CD8-positive, alpha-beta memory T cell (primary cell): ENCODE data around the gene PPARD. TPM values are rescaled to one million over a fixed set of nuclear protein-coding genes. Genes with fewer than 3 reads are reported as not detected.
"Not testable (repeated sequence)": the region's sequence is repeated elsewhere in the genome, so short reads cannot be mapped to it uniquely, and the experiment has no call there.

Source experiments
- CTCF ChIA-PET: fragments of 350-600 bp; sonication (Branson Sonifier 250); formaldehyde crosslinking; loops from one replicate; lab custom pipeline; 2021; ENCODE audit warnings: antibody characterized with exemption; lab: Charles Lee
- POLR2A ChIA-PET: fragments of 350-600 bp; sonication (Branson Sonifier 250); formaldehyde crosslinking; loops from one replicate; lab custom pipeline; 2021; ENCODE audit warnings: antibody characterized with exemption; lab: Charles Lee
- DNase-seq, 5 donors: peaks; one replicate each; pipeline versions ENCODE4 v3.0.0 to v3.0.0-alpha.2; 2020 to 2022; ENCODE audit warnings: mixed read lengths in 1 of 5
- H3K27ac ChIP-seq: one replicate; pipeline ENCODE4 v1.7.0; 2013; ENCODE audit warnings: low read depth, mild to moderate bottlenecking, low read length, moderate library complexity
- H3K27me3 ChIP-seq: 2 replicates; pipeline ENCODE4 v1.7.0; 2013; ENCODE audit warnings: low read length, mild to moderate bottlenecking; ENCODE audit not compliant: insufficient read depth, poor library complexity, severe bottlenecking
- H3K36me3 ChIP-seq: 2 replicates; pipeline ENCODE4 v1.7.0; 2013; ENCODE audit warnings: mild to moderate bottlenecking, low read length, moderate library complexity; ENCODE audit not compliant: insufficient read depth
- H3K4me1 ChIP-seq: 2 replicates; pipeline ENCODE4 v1.7.0; 2013; ENCODE audit warnings: mild to moderate bottlenecking, low read length, moderate library complexity; ENCODE audit not compliant: insufficient read depth
- H3K4me3 ChIP-seq: 2 replicates; pipeline ENCODE4 v1.7.0; 2013; ENCODE audit warnings: mild to moderate bottlenecking, low read length
- H3K9me3 ChIP-seq: 2 replicates; pipeline ENCODE4 v1.7.0; 2013; ENCODE audit warnings: mild to moderate bottlenecking, low read length
- H3K27ac Mint-ChIP-seq, 8 donors: one replicate each; pipeline ENCODE4 v1.8.0; 2020 to 2021; ENCODE audit warnings: mixed read lengths in 8 of 8, mild to moderate bottlenecking in 6 of 8, inconsistent platforms in 3 of 8, moderate library complexity in 3 of 8
- H3K27me3 Mint-ChIP-seq, 2 donors: one replicate each; pipeline ENCODE4 v1.8.0; 2020 to 2021; ENCODE audit warnings: mixed read lengths in 2 of 2, mild to moderate bottlenecking in 1 of 2, moderate library complexity in 1 of 2
- H3K36me3 Mint-ChIP-seq, 3 donors: one replicate each; pipeline ENCODE4 v1.8.0; 2020 to 2021; ENCODE audit warnings: mixed read lengths in 3 of 3, inconsistent platforms in 1 of 3, mild to moderate bottlenecking in 1 of 3
- H3K4me1 Mint-ChIP-seq, 3 donors: one replicate each; pipeline ENCODE4 v1.8.0; 2020 to 2021; ENCODE audit warnings: mixed read lengths in 3 of 3, inconsistent platforms in 1 of 3, mild to moderate bottlenecking in 1 of 3
- H3K4me3 Mint-ChIP-seq, 7 donors: one replicate each; pipeline ENCODE4 v1.8.0; 2020 to 2021; ENCODE audit warnings: mixed read lengths in 7 of 7, mild to moderate bottlenecking in 6 of 7, moderate library complexity in 4 of 7, inconsistent platforms in 2 of 7
- H3K9me3 Mint-ChIP-seq, 5 donors: one replicate each; pipeline ENCODE4 v1.8.0; 2020 to 2022; ENCODE audit warnings: mixed read lengths in 5 of 5, mild to moderate bottlenecking in 3 of 5, moderate library complexity in 2 of 5, inconsistent platforms in 1 of 5
- polyA plus RNA-seq: library from polyadenylated mRNA; unstranded; fragments of 300-500 nt; fragmentation: Illumina TruSeq; gene quantifications from one replicate; pipeline ENCODE4 v1.2.3, GENCODE V29; 2021
- total RNA-seq, 2 experiments: library from RNA; stranded (reverse); gene quantifications; one replicate each; pipeline ENCODE4 v1.2.3, GENCODE V29; 2021

PPARD gene
- total and polyA plus RNA-seq, 3 experiments from 2014 or later: 7.7 to 16.2 (median 14.8) TPM

DNA sequence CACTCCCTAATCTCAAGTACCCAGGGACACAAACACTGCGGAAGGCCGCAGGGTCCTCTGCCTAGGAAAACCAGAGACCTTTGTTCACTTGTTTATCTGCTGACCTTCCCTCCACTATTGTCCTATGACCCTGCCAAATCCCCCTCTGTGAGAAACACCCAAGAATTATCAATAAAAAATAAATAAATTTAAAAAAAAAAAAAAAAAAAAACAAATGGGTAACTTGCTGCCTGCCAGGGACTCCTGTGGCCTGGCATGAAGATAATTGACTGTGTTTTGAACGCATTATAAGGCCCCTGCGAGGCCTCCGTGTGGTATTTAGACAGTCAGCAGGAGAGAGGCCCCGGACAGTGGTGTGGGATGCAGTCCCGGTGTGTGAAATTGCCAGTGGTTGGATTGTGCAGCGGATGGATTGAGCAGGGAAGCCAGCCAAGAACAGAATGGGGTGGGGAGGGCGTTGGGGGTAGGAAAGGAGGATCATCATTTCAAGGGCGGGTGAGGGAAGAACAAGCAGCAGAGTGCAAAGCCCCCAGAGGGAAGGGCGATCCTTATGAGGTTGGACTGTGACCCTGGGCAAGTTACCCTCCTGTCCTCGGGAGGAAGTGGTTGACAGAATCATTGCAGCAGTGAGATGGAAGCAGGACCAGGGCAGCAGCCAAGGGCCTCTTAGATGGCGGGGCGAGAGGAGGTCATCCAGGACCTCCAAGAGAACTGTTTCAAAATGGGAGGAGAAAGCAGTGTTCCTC, 43.3 kb downstream of the PPARD start:
- Histone ChIP-seq H3K9me3 (no peaks in the 10 kb centered on the region), H3K36me3 (no peaks in the 10 kb centered on the region), H3K27ac (no peak overlapping the region), H3K4me3 (no peak overlapping the region), H3K27me3 (no peaks in the 10 kb centered on the region), H3K4me1 (peaks cover 6% of the 10 kb centered on the region)
- Mint-ChIP-seq H3K9me3 (peaks cover 0 to 4% (median 0%) of the 10 kb centered on the region in 5 donors), H3K27ac (peak overlapping the region in 2 of 8 donors; percentile 58 to 69), H3K36me3 (peaks cover 8 to 22% (median 16%) of the 10 kb centered on the region in 3 donors), H3K27me3 (no peaks in the 10 kb centered on the region), H3K4me1 (peaks cover 26 to 42% (median 37%) of the 10 kb centered on the region in 3 donors), H3K4me3 (no peak overlapping the region)
- CTCF ChIA-PET: no interaction called here
- POLR2A ChIA-PET: no interaction called here
- DNase-seq: no peak

DNA sequence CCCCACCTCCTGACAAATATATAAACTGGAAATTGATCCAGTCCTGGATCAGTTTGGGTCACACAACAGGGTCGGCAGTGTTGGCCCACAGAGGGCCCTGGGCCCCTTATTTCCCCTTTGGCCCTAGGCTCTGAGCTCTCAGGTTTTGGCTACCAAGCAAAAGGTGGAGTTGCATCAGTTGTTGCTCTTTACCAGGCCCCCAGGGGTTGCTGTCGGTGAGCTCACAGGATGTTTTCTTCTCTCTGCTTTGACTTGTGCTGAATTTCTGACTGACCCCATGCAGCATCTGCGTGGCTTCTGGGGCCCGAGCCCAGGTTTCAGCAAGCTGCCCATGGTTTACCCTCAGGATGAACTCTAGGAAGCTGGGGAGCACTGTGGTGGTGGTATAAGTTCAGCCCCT, 44.6 kb downstream of the PPARD start:
- Mint-ChIP-seq H3K9me3 (peaks cover 0 to 3% (median 0%) of the 10 kb centered on the region in 5 donors), H3K27ac (no peak overlapping the region), H3K36me3 (peaks cover 8 to 17% (median 12%) of the 10 kb centered on the region in 3 donors), H3K4me3 (no peak overlapping the region), H3K27me3 (no peaks in the 10 kb centered on the region), H3K4me1 (peaks cover 23 to 41% (median 37%) of the 10 kb centered on the region in 3 donors)
- Histone ChIP-seq H3K4me1 (peaks cover 13% of the 10 kb centered on the region), H3K36me3 (no peaks in the 10 kb centered on the region), H3K27me3 (no peaks in the 10 kb centered on the region), H3K4me3 (no peak overlapping the region), H3K9me3 (no peaks in the 10 kb centered on the region), H3K27ac (no peak overlapping the region)
- ChIA-PET POLR2A (no interaction called here), CTCF (no interaction called here)
- DNase-seq: no peak

DNA sequence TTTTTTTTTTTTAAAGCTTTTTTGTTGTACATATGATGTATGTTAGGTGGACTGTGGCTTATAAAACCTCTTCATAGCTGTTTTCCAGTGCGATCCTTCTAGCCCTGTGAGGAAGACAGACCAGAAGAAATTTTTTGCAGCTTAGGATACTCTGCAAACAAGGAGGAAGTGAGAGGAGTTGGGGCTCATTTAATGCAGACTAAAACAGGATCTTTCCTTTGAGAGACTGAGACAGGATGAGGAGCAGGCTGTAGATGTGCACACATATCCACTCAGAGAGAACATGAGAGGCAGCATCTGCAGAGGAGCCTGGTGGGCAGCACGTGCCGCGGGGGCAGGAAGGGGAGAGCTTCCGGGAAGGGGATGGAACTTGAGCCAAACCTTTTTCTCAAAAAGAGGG, 45.7 kb downstream of the PPARD start:
- ChIA-PET CTCF (no interaction called here), POLR2A (no interaction called here)
- Histone ChIP-seq H3K36me3 (no peaks in the 10 kb centered on the region), H3K27ac (no peak overlapping the region), H3K9me3 (no peaks in the 10 kb centered on the region), H3K4me3 (no peak overlapping the region), H3K4me1 (peaks cover 24% of the 10 kb centered on the region), H3K27me3 (no peaks in the 10 kb centered on the region)
- no peaks in the 10 kb centered on the region for H3K27me3 Mint-ChIP-seq
- no peak for DNase-seq
- H3K36me3 Mint-ChIP-seq: peaks cover 5 to 11% (median 9%) of the 10 kb centered on the region in 3 donors
- peak overlapping the region in 2 of 8 donors; percentile 44 to 82 for H3K27ac Mint-ChIP-seq
- no peak overlapping the region for H3K4me3 Mint-ChIP-seq
- peaks cover 0 to under 1% (median 0%) of the 10 kb centered on the region in 5 donors for H3K9me3 Mint-ChIP-seq
- peaks cover 29 to 48% (median 46%) of the 10 kb centered on the region in 3 donors for H3K4me1 Mint-ChIP-seq

DNA sequence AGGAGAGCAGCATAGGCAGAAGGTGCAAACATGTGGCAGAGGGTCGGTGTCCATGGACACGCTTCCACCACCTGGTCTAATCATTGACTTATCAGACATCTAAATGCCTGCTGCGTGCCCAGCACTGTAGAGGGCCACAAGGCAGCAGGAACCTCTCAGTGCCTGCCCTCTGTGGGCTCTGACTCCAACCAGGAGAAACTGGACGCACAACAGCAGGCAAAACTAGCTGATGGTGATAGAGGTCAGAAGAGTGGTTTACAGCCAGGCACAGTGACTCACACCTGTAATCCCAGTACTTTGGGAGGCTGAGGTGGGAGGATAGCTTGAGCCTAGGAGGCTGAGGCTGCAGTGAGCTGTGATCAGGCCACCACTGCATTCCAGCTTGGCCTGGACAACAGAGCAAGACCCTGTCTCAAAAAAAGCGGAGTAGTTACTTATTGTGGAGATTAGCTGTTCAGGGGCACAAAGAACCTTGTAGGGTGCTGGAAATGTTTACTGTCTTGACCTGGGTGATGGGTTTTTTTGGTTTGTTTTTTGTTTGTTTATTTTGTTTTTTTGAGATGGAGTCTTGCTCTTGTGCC, 46.5 kb downstream of the PPARD start:
- peaks cover 4 to 10% (median 9%) of the 10 kb centered on the region in 3 donors for H3K36me3 Mint-ChIP-seq
- DNase-seq: no peak
- no peaks in the 10 kb centered on the region for H3K27me3 Mint-ChIP-seq
- Histone ChIP-seq H3K4me1 (peaks cover 32% of the 10 kb centered on the region), H3K4me3 (no peak overlapping the region), H3K27ac (no peak overlapping the region), H3K27me3 (no peaks in the 10 kb centered on the region), H3K9me3 (no peaks in the 10 kb centered on the region), H3K36me3 (no peaks in the 10 kb centered on the region)
- H3K9me3 Mint-ChIP-seq: no peaks in the 10 kb centered on the region
- peaks cover 37 to 57% (median 54%) of the 10 kb centered on the region in 3 donors for H3K4me1 Mint-ChIP-seq
- H3K27ac Mint-ChIP-seq: peak overlapping the region in 5 of 8 donors; percentile 49 to 67 (median 55)
- CTCF ChIA-PET: no interaction called here
- POLR2A ChIA-PET: no interaction called here
- peak overlapping the region in 1 of 7 donors; percentile 79 for H3K4me3 Mint-ChIP-seq

DNA sequence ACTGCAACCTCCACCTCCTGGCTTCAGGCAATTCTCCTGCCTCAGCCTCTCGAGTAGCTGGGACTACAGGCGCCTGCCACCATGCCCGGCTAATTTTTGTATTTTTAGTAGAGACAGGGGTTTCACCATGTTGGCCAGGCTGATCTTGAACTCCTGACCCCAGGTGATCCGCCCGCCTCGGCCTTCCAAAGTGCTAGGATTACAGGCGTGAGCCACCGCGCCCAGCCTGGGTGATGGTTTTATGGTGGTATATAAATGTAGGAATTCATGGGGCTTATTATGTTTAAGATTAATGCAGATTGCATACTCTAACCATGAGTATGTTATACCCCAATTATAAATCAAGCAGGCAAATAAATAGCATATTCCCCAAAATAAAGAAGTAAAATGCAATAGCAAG, 47.0 kb downstream of the PPARD start:
- H3K36me3 ChIP-seq, H3K9me3 ChIP-seq, H3K27me3 ChIP-seq, DNase-seq, POLR2A ChIA-PET, H3K9me3 Mint-ChIP-seq, H3K27me3 Mint-ChIP-seq, H3K27ac ChIP-seq, H3K4me3 ChIP-seq: not testable (repeated sequence)
- Mint-ChIP-seq H3K27ac (peak overlapping the region in 4 of 8 donors; percentile 54 to 71 (median 61)), H3K36me3 (peaks cover 4 to 10% (median 9%) of the 10 kb centered on the region in 3 donors), H3K4me3 (peak overlapping the region in 1 of 7 donors; percentile 79), H3K4me1 (peaks cover 41 to 61% (median 60%) of the 10 kb centered on the region in 3 donors)
- CTCF ChIA-PET: interaction anchor here (0.6 to 1.2 kb wide), 3 partner anchors 18 to 46 kb away, joined by 3 to 5 read pairs (median 3); no protein-coding TSS in a partner anchor
- H3K4me1 ChIP-seq: peaks cover 37% of the 10 kb centered on the region

DNA sequence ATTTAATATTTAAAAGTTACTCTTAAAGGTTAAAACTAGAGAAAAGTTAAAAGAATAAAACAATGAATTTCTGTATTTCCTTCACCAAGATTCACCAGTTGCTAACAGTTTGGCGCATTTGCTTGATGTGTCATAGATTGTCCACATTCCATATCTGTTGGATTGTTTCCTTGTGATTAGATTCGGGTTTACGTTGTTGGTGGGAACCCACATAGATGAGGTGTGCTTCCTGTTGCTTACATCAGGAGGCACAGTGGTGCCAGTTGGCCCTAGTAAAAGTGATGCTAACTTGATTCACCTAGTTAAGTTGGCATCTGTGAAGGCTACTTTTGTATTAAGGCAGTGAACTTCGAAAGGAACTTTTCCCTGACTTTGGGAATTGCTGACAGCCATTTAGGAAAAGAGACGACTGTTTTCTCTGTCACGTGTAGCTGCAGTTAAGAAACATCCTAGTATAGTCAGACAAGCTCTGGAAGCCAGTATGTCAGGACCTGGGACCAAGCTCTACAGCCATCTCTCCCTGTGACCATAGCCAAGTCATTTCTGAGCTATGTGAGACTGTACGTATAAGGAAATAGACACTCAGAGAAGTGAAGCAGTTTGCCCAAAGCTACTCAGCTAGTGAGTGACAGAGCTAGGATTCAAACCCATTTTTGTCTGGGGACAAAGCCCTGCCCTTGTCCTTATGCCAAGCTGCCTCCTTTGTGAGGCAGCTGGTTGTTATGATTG, 49.0 kb downstream of the PPARD start:
- Histone ChIP-seq H3K9me3 (no peaks in the 10 kb centered on the region), H3K27me3 (no peaks in the 10 kb centered on the region), H3K27ac (no peak overlapping the region), H3K4me1 (peaks cover 42% of the 10 kb centered on the region), H3K4me3 (no peak overlapping the region), H3K36me3 (no peaks in the 10 kb centered on the region)
- Mint-ChIP-seq H3K4me3 (peak overlapping the region in 1 of 7 donors; percentile 32), H3K27me3 (peaks cover 0 to 1% of the 10 kb centered on the region in 2 donors), H3K27ac (peak overlapping the region; percentile 32 to 88 (median 70)), H3K9me3 (no peaks in the 10 kb centered on the region), H3K36me3 (peaks cover 0 to 8% (median 7%) of the 10 kb centered on the region in 3 donors), H3K4me1 (peaks cover 44 to 66% (median 65%) of the 10 kb centered on the region in 3 donors)
- DNase-seq: peak in 1 of 5 donors; percentile 23
- ChIA-PET POLR2A (no interaction called here), CTCF (interaction anchor here (0.6 kb wide), 1 partner anchor 92 kb away, joined by 3 read pairs; no protein-coding TSS in a partner anchor)

DNA sequence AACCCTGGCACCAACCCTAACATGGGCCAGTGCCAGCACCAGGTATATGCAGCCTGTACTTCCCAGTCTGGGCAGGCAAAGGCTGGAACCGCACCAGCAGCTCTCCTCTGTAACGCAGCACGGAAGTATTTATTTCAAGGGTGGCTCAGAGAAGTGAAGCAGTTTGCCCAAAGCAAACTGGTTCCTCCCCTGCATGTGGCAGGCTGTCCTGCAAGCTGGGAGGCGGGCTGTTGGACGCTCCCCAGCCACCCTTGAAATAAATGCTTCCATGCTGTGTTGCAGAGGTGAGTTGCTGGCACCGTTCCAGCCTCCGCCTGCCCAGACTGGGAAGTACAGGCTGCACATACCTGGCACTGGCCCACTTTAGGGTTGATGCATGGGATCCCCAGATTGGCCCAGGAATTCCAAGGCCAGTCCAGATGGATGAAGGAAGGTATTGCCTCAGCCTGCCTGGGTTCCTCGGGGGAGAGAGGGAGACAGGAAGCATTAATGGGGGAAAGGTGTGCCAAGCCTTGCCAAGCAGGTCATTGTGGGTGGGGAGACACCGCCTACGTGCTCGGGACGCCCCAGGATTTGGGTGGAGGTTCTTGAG, 49.8 kb downstream of the PPARD start:
- Mint-ChIP-seq H3K9me3 (no peaks in the 10 kb centered on the region), H3K27me3 (peaks cover 0 to 1% of the 10 kb centered on the region in 2 donors), H3K4me1 (peaks cover 44 to 69% (median 64%) of the 10 kb centered on the region in 3 donors), H3K4me3 (no peak overlapping the region), H3K27ac (peak overlapping the region in 6 of 8 donors; percentile 22 to 93 (median 65)), H3K36me3 (peaks cover 0 to 8% (median 8%) of the 10 kb centered on the region in 3 donors)
- Histone ChIP-seq H3K36me3 (no peaks in the 10 kb centered on the region), H3K4me3 (no peak overlapping the region), H3K4me1 (peaks cover 42% of the 10 kb centered on the region), H3K27ac (no peak overlapping the region), H3K9me3 (no peaks in the 10 kb centered on the region), H3K27me3 (no peaks in the 10 kb centered on the region)
- ChIA-PET POLR2A (no interaction called here), CTCF (no interaction called here)
- DNase-seq: no peak
